CD4-positive, alpha-beta T cell treated with Interleukin-17A for 4 hours (primary cell): ENCODE measurements around the gene SLC39A11.
"Not testable (repeated sequence)": the region's sequence is repeated elsewhere in the genome, so short reads cannot be mapped to it uniquely, and the experiment has no call there.

ENCODE experiments used
- DNase-seq: peaks from one replicate; pipeline ENCODE4 v3.0.0-alpha.2; 2020; ENCODE audit warnings: mixed read lengths

The SLC39A11 gene

GRCh38 chr17:72811976-72812687 lies 280.4 kb downstream of the SLC39A11 start:
- DNase-seq: no peak

GRCh38 chr17:72810991-72811508 lies 281.4 kb downstream of the SLC39A11 start:
- DNase-seq: no peak

- no peak for DNase-seq
These were observed 286.5 kb downstream of the SLC39A11 start for GRCh38 chr17:72806011-72806410.

GRCh38 chr17:72804949-72805707 lies 287.4 kb downstream of the SLC39A11 start:
- DNase-seq: no peak

GRCh38 chr17:72802726-72803125 lies 289.8 kb downstream of the SLC39A11 start:
- DNase-seq: no peak

GRCh38 chr17:72797142-72797541 lies 295.3 kb downstream of the SLC39A11 start:
- no peak for DNase-seq

GRCh38 chr17:72795941-72796340 lies 296.5 kb downstream of the SLC39A11 start:
- no peak for DNase-seq

- DNase-seq: no peak
These were observed 298.3 kb downstream of the SLC39A11 start for GRCh38 chr17:72794152-72794551.

- DNase-seq: no peak
These were observed 299.7 kb downstream of the SLC39A11 start for GRCh38 chr17:72792771-72793170.

- no peak for DNase-seq
These were observed 302.3 kb downstream of the SLC39A11 start for GRCh38 chr17:72790190-72790589.

GRCh38 chr17:72789711-72790110 lies 302.8 kb downstream of the SLC39A11 start:
- no peak for DNase-seq

- no peak for DNase-seq
These were observed 303.4 kb downstream of the SLC39A11 start for GRCh38 chr17:72788950-72789585.

GRCh38 chr17:72786209-72786608 lies 306.3 kb downstream of the SLC39A11 start:
- no peak for DNase-seq

GRCh38 chr17:72782985-72783701 lies 309.3 kb downstream of the SLC39A11 start:
- no peak for DNase-seq

GRCh38 chr17:72782437-72782836 lies 310.1 kb downstream of the SLC39A11 start:
- DNase-seq: not testable (repeated sequence)

- DNase-seq: no peak
These were observed 314.0 kb downstream of the SLC39A11 start for GRCh38 chr17:72778169-72779151.

- DNase-seq: no peak
These were observed 316.6 kb downstream of the SLC39A11 start for GRCh38 chr17:72775919-72776318.

GRCh38 chr17:72775237-72775636 lies 317.3 kb downstream of the SLC39A11 start:
- no peak for DNase-seq

GRCh38 chr17:72774236-72774635 lies 318.3 kb downstream of the SLC39A11 start:
- no peak for DNase-seq

- DNase-seq: not testable (repeated sequence)
These were observed 319.3 kb downstream of the SLC39A11 start for GRCh38 chr17:72773225-72773624.

GRCh38 chr17:72772331-72772821 lies 320.1 kb downstream of the SLC39A11 start:
- DNase-seq: no peak
